GM19025 (cell line): ENCODE results near the gene CDC42.
A peak's percentile ranks its signal among the peaks of the same experiment; 100 is the strongest.
"Not testable (repeated sequence)": the region's sequence is repeated elsewhere in the genome, so short reads cannot be mapped to it uniquely, and the experiment has no call there.

ENCODE experiments used
- ATAC-seq: cut with Tn5 transposase; IDR thresholded peaks from one replicate; pipeline ENCODE4 v1.9.1; 2021; ENCODE audit warnings: mild to moderate bottlenecking, low read depth, moderate library complexity; ENCODE audit not compliant: unreplicated experiment

The CDC42 gene

DNA sequence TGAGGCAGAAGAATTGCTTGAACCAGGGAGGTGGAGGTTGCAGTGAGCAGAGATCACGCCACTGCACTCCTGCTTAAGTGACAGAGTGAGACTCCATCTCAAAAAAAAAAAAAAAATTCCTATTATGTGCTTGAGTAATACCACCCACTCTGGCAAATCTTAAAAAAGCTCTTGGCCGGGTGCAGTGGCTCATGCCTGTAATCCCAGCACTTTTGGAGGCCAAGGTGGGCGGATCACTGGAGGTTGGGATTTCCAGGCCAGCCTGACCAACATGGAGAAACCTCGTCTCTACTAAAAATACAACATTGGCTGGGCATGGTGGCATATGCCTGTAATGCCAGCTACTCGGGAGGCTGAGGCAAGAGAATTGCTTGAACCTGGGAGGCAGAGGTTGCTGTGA is 17.7 kb upstream of the CDC42 start:
- not testable (repeated sequence) for ATAC-seq

- no peak for ATAC-seq
These were observed 15.0 kb upstream of the CDC42 start for GRCh38 chr1:22037520-22037919.

DNA sequence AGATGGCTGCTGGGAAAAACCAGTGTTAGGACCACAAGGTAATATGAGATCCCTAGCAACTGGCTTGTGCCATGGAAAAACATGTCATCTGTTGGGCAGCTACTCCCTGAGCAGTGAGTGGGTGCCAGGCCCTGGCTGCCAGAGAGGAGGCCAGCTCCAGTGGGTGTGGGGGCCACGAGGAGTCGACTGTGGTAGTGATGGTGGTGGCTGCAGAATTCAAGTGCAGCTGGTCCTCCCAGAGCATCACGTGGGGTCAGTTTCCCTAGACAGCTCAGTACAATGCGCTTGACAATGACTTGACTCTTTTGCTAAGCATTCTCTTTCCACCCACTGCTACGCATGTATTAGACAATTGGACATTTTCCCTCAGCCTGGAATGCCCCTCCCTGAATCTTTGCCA is 14.5 kb upstream of the CDC42 start:
- no peak for ATAC-seq

- ATAC-seq = peak; percentile 90
These were observed 12.8 kb upstream of the CDC42 start for GRCh38 chr1:22039594-22040285.

GRCh38 chr1:22040286-22040623 is 12.3 kb upstream of the CDC42 start:
- no peak for ATAC-seq

DNA sequence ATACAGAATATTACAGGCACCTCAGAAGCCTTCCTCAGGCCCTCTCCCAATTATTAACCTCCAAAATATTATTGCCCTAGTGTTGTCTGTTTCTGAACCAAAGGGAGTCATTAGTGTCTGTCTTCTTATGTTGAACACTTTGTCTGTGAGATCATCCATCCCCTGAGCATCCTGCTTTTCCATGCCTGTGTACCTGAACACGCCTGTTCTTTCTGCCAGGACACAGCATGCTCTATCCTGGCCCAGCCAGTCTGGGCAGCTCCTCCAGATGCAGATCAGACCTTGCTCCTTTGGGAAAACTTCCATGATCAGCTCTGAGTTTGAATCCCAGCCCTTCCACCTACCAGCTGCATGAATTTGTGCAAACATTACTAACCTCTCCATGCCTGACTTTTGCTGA is 11.0 kb upstream of the CDC42 start:
- ATAC-seq = no peak

DNA sequence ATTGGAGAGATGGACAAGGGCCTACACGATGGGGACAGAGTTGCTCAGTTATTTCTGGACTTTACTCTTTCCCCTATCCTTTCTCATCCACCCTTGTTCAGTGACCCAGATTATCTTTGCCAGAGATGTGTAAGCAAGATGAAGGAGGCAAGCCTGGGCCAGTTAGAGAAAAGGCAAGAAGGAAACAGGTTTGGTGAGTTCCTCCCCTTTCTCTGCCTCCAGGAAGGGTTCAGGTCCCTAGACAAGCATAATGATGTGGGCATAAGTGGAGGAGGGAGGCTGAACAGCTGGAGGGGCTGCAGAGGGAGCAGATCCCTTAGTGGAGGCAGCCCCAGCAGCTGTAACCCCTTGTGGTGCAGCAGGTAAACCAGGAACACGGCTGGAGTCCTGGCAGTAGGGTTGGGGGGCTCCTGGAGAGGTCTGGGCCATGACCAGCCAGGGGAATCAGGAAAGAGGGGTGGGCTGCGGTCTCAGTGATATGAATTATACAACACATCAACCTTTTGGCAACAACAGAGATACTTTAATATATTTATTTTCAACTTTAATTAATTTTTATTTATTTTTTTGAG is 9.2 kb upstream of the CDC42 start:
- ATAC-seq = no peak

DNA sequence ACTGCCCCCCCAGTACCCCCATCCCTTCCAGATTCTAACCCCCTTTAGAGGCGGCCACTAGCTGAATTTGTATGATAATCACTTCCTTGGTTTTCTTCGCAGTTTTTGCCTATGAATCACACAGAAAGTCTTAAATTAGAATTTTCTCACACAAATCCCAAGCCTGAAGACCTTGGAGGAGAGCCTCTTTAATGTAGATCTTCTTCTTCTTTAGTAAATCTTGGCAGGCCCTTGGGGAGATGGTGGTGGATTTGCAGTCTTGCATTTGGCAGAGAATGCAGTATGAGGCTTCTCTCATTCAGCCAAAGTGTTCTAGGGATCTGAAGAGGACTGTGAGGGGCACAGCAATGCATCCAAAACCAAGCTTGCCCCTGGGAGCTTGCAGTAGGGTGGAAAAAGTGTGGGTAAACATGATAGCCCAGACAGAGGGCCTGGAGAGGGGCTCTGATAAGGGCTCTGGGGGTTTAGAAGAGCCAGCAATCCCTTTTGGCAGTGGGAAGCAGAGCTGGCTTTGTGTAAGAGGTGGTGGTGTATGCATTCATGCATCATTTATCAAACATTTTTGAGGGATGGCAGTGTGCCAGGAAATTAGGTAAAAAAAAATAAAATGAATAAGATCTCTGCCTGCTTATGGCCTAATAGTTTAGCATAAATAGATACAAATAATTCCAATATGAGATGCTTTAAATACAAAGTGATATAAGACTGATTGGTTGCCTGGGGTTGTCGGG is 7.7 kb upstream of the CDC42 start:
- no peak for ATAC-seq

DNA sequence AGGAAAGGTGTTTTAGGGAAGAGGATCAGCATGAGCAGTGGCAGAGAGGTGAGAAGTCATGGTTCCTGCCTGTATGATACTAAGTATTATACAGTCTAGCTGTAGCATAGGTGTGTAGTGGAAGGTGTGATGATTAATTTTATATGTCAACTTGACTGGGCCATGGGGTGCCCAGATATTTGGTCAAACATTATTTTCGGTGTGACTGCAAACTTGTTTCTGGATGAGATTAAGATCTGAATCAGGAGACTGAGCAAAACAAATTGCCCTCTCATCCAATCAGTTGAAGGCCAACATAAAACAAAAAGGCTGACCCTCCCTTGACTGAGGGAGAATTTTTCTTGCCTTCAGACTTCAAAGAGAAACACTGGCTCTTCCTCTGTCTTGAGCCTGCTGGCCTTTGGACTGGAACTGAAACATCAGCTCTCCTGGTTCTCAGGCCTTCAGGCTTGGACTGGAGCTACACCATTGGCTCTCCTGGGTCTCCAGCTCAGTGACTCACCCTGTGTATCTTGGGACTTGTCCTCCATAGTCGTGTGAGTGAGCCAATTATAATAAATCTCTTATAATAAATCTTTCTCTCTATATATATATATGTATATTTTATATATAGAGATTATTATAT is 6.8 kb upstream of the CDC42 start:
- no peak for ATAC-seq

DNA sequence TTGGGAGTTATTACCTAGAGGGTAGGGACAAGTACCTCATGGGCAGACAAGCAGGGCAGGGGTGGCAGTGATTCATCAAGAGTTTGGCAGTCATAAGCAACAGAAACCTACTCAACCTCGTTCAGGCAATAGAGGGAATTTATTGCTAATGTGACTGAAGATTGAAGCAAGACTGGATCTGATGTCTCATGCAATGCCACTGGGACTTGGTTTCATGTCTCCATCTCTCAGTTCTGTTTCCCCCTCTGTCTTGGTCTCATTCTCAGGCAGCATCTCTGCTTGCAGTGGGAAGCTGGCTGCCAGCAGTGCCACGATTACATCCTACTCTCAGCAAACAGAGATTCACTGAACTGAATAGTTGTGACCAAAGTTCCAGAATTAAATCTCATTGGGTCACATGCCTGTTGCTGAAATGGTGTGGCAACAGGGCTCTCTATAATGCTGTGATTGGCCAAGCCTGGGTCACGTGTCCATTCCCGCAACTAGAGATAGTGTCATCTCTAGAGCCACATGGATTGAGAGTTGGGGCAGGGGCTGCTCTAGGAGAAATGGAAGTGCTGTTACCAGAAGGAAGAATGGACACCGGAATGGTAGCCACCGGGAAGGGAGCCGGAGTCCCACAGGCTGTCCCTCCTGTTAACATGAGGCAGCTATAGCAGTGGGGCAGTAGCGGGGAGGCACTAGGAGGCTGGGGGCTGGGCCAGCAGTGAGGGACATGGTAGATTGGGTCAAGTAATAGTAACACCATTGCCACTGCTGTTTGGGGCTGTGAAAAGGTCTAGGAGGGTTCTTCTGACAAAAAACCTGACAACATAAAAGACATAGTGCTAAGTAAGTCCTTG is 3.9 kb upstream of the CDC42 start:
- no peak for ATAC-seq

- ATAC-seq = no peak
These were observed 2.2 kb upstream of the CDC42 start for GRCh38 chr1:22050330-22050729.

DNA sequence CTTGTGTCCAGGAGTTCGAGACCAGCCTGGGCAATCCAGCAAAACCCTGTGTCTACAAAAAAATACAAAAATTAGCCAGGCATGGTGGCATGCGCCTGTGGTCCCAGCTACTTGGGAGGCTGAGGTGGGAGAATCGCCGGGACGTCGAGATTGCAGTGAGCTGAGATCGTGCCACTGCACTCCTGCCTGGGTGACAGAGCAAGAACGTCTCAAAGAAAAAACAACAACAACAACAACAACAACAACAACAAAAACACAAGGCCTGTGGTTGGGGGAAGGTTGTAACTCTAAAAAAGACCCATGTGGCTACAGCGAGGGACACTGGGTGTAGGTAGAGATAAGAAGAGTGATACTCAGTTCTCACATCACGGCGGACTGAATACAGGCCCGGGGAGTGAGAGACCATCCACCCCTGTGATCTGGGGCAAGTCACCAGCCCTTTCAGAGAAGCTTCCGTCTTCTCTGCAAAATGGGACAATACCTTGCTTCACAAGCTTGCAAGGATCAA is 848 bp upstream of the CDC42 start:
- no peak for ATAC-seq

- ATAC-seq = peak; percentile 36
These were observed 730 bp downstream of the CDC42 start for GRCh38 chr1:22053017-22053860.

GRCh38 chr1:22053861-22054770 is 1.6 kb downstream of the CDC42 start:
- ATAC-seq = no peak

DNA sequence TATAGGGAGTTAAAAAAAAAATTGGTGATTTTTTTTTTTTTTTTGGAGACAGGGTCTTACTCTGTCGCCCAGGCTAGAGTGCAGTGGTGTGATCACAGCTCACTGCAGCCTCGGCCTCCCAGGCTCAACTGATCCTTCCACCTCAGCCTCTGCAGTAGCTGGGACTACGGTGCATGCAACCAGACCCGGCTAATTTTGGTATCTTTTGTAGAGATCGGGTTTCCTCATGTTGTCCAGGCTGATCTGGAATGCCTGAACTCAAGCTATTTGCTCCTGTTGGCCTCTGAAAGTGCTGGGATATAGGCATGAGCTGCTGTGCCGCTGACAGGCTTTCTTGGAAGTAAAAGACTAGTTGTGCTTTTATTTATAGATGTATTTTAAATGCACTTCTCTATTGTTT is 3.0 kb downstream of the CDC42 start:
- no peak for ATAC-seq

DNA sequence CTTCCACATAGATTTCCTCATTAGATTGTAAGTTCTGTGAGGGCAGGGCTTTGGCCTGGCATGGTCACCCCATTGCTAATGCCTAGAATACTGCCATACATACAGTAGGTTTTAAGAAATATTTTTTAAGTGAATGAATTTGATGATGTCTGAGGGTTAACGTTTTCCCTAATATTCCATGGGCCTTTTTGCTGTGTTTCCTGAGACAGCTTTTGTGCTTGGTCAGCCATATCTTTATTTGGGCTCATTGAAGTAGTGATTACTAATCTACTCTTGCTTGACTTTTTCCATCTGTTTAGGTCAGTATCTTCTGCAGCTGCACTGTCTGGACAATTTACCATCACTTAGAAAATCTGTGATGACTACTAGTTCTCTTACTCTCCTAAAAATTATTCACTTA is 3.5 kb downstream of the CDC42 start:
- no peak for ATAC-seq

- no peak for ATAC-seq
These were observed 4.4 kb downstream of the CDC42 start for GRCh38 chr1:22056936-22057335.

GRCh38 chr1:22057861-22058260 is 5.4 kb downstream of the CDC42 start:
- no peak for ATAC-seq
